ENCODE data around the gene PIBF1. TPM values are rescaled to one million over a fixed set of nuclear protein-coding genes. Genes with fewer than 3 reads are reported as not detected.

The PIBF1 gene
- total RNA-seq, 4 donors from 2014 or later = 19.4 to 63.8 (median 40.2) TPM

GRCh38 chr13:73018336-73018735 is 236.4 kb downstream of the PIBF1 start:
- H3K9me3 ChIP-seq = no peaks in the 10 kb centered on the region

GRCh38 chr13:73025217-73026012 is 243.5 kb downstream of the PIBF1 start:
- peaks cover 0 to 5% (median 0%) of the 10 kb centered on the region in 3 donors for H3K36me3 ChIP-seq
- 89 to 90% methylated on average over 5 of the region's 5 CpGs for WGBS, 2 donors
- no peaks in the 10 kb centered on the region for H3K9me3 ChIP-seq
- no peaks in the 10 kb centered on the region for H3K4me1 ChIP-seq
- H3K27ac ChIP-seq = no peak overlapping the region
- TF ChIP-seq EP300 (IDR thresholded peaks at IDR 0.05) = no peak
- TF ChIP-seq POLR2A (IDR thresholded peaks at IDR 0.05) = no peak
- TF ChIP-seq CTCF (IDR thresholded peaks at IDR 0.05) = no peak
- no peak overlapping the region for H3K4me3 ChIP-seq
- no peak for DNase-seq (ENCODE audit: low spot score in 2 of 2)
- H3K27me3 ChIP-seq = no peaks in the 10 kb centered on the region

More at GRCh38 chr13:73018336-73018735, 236.4 kb downstream of the PIBF1 start:
- Histone ChIP-seq H3K27ac (no peak overlapping the region), H3K36me3 (peaks cover 0 to 66% (median 0%) of the 10 kb centered on the region in 3 donors), H3K27me3 (no peaks in the 10 kb centered on the region), H3K4me3 (no peak overlapping the region), H3K4me1 (no peaks in the 10 kb centered on the region)
- whole genome bisulfite sequencing, 2 donors = 77 to 84% methylated on average over 1 of the region's 1 CpG
- TF ChIP-seq EP300 (IDR thresholded peaks at IDR 0.05) (no peak), CTCF (IDR thresholded peaks at IDR 0.05) (no peak), POLR2A (IDR thresholded peaks at IDR 0.05) (no peak)
- DNase-seq (ENCODE audit: low spot score in 2 of 2) = no peak

GRCh38 chr13:73034901-73035300 is 253.0 kb downstream of the PIBF1 start:
- 80 to 87% methylated on average over 2 of the region's 2 CpGs for WGBS, 2 donors
- Histone ChIP-seq H3K27ac (no peak overlapping the region), H3K27me3 (no peaks in the 10 kb centered on the region), H3K9me3 (no peaks in the 10 kb centered on the region), H3K4me3 (no peak overlapping the region), H3K36me3 (no peaks in the 10 kb centered on the region), H3K4me1 (no peaks in the 10 kb centered on the region)
- TF ChIP-seq POLR2A (IDR thresholded peaks at IDR 0.05) = no peak
- DNase-seq (ENCODE audit: low spot score in 2 of 2) = no peak

- no peaks in the 10 kb centered on the region for H3K27me3 ChIP-seq
- no peaks in the 10 kb centered on the region for H3K4me1 ChIP-seq
- TF ChIP-seq POLR2A (IDR thresholded peaks at IDR 0.05) (no peak), CTCF (IDR thresholded peaks at IDR 0.05) (no peak), EP300 (IDR thresholded peaks at IDR 0.05) (no peak)
- DNase-seq (ENCODE audit: low spot score in 2 of 2) = no peak
- no peak overlapping the region for H3K4me3 ChIP-seq
- H3K27ac ChIP-seq = no peak overlapping the region
- 55 to 60% methylated on average over 2 of the region's 2 CpGs for WGBS, 2 donors
- H3K9me3 ChIP-seq = no peaks in the 10 kb centered on the region
- no peaks in the 10 kb centered on the region for H3K36me3 ChIP-seq
Observed at GRCh38 chr13:73035660-73036059, 253.7 kb downstream of the PIBF1 start.

GRCh38 chr13:73036566-73036965 is 254.6 kb downstream of the PIBF1 start:
- WGBS, 2 donors = 93 to 99% methylated on average over 4 of the region's 4 CpGs
- TF ChIP-seq POLR2A (IDR thresholded peaks at IDR 0.05) (no peak), EP300 (IDR thresholded peaks at IDR 0.05) (no peak), CTCF (IDR thresholded peaks at IDR 0.05) (no peak)
- H3K27me3 ChIP-seq = no peaks in the 10 kb centered on the region
- no peak overlapping the region for H3K27ac ChIP-seq
- H3K4me3 ChIP-seq = no peak overlapping the region
- DNase-seq (ENCODE audit: low spot score in 2 of 2) = no peak
- no peaks in the 10 kb centered on the region for H3K9me3 ChIP-seq
- H3K4me1 ChIP-seq = no peaks in the 10 kb centered on the region
- H3K36me3 ChIP-seq = no peaks in the 10 kb centered on the region

Data from tibial nerve (tissue), 4 donors.